ENCODE data around the gene GDA.

DNA sequence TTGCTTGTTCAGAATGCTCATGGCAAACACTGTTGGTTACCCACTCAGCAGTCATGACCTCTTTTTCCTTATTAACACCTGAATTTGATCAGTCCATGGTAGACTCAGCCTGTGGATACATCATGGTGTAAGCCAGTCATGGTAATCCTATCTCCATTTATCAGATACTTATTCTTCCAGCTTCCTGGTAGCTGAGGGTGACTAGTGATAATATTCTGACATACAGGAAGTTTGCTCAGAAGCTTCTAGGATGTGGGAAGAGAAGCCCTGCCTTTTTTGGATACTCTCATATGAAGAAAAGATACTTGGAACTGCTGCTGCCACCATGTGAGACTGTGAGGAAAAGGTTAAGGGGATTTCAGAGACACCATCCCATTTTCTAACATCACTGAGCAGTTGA is 7.3 kb downstream of the GDA start:
- TF ChIP-seq, protein P1, sequence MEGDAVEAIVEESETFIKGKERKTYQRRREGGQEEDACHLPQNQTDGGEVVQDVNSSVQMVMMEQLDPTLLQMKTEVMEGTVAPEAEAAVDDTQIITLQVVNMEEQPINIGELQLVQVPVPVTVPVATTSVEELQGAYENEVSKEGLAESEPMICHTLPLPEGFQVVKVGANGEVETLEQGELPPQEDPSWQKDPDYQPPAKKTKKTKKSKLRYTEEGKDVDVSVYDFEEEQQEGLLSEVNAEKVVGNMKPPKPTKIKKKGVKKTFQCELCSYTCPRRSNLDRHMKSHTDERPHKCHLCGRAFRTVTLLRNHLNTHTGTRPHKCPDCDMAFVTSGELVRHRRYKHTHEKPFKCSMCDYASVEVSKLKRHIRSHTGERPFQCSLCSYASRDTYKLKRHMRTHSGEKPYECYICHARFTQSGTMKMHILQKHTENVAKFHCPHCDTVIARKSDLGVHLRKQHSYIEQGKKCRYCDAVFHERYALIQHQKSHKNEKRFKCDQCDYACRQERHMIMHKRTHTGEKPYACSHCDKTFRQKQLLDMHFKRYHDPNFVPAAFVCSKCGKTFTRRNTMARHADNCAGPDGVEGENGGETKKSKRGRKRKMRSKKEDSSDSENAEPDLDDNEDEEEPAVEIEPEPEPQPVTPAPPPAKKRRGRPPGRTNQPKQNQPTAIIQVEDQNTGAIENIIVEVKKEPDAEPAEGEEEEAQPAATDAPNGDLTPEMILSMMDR (IDR thresholded peaks at IDR 0.05; ENCODE audit: low read depth, low read length), result no peak
- no peak for TF ChIP-seq EZH2phosphoT487 (IDR thresholded peaks at IDR 0.05; ENCODE audit: low read depth)
